ENCODE measurements around the gene CTAG1A. TPM values are rescaled to one million over a fixed set of nuclear protein-coding genes. Genes with fewer than 3 reads are reported as not detected.

Gene CTAG1A
- polyA plus RNA-seq, 2 of the 4 experiments (the other 2 are of a cell fraction) = not detected

GRCh38 chrX:154546354-154547244, 38.3 kb upstream of the CTAG1A start, which contains the start of gene G6PD:
Gene G6PD, minus strand, starts transcription at chrX:154546846. Its CDS starts 691 bp downstream, at chrX:154546155.
- ChIA-PET CTCF (interaction anchor here (1.2 to 7.5 kb wide), 2 partner anchors 14 to 202 kb away, joined by 3 to 55 read pairs; no protein-coding TSS in a partner anchor), POLR2A (interaction anchor here (0.6 kb wide), 2 partner anchors 20 to 102 kb away, joined by 4 read pairs; no protein-coding TSS in a partner anchor)
- peak; percentile 65 to 86 for DNase-seq (ENCODE audit: low read depth in 1 of 2, low spot score in 1 of 2)
- no peaks in the 10 kb centered on the region for H3K9me3 ChIP-seq
- peak within 1 kb of the TSS; percentile 98 to 100 for H3K27ac ChIP-seq
- TF ChIP-seq FOSL2 (IDR thresholded peaks at IDR 0.05) = no peak
- TF ChIP-seq FOSL2 (CRISPR knock-in tag; IDR thresholded peaks at IDR 0.05) = no peak
- TF ChIP-seq MAX (IDR thresholded peaks at IDR 0.05) = peak; percentile 43; the same call in 1 of the 2 replicates
- 0 out of 2 replicates have a peak, but pooled peaks have one; percentile 42 for TF ChIP-seq RNF2 (IDR thresholded peaks at IDR 0.05; ENCODE audit: borderline replicate concordance, low read depth)
- peak; percentile 96 to 97 for TF ChIP-seq JUN (IDR thresholded peaks at IDR 0.05)
- TF ChIP-seq BCL3 (IDR thresholded peaks at IDR 0.05) = peak; percentile 97
- TF ChIP-seq EHF (CRISPR knock-in tag; IDR thresholded peaks at IDR 0.05) = no peak
- TF ChIP-seq GATA3 (IDR thresholded peaks at IDR 0.05; ENCODE audit: borderline replicate concordance) = peak; percentile 52; the same call in 1 of the 2 replicates
- TF ChIP-seq POLR2A (IDR thresholded peaks at IDR 0.05; ENCODE audit: low read length) = peak; percentile 92
- TF ChIP-seq ATOH8 (CRISPR knock-in tag; IDR thresholded peaks at IDR 0.05; ENCODE audit: low read depth) = no peak
- TF ChIP-seq USF2 (IDR thresholded peaks at IDR 0.05) = no peak
- no peak for TF ChIP-seq POLR2AphosphoS2 (conservative IDR thresholded peaks at IDR 0.05; ENCODE audit: low read length)
- TF ChIP-seq HES2 (IDR thresholded peaks at IDR 0.05) = no peak
- no peak for TF ChIP-seq NFE2L2 (conservative IDR thresholded peaks at IDR 0.05; ENCODE audit: low read length)
- TF ChIP-seq RAD21 (conservative IDR thresholded peaks at IDR 0.05 in 1 of 2, IDR thresholded peaks at IDR 0.05 in 1 of 2) = no peak
- TF ChIP-seq HEYL (CRISPR knock-in tag; IDR thresholded peaks at IDR 0.05) = no peak
- TF ChIP-seq ZFP36 (IDR thresholded peaks at IDR 0.05; ENCODE audit: borderline replicate concordance, partially characterized antibody) = no peak
- peak; percentile 75 for TF ChIP-seq PBX3 (IDR thresholded peaks at IDR 0.05)
- H3K4me1 ChIP-seq = peaks cover 43% of the 10 kb centered on the region
- peak within 1 kb of the TSS; percentile 96 for H3K4me2 ChIP-seq
- ATAC-seq = peak; percentile 8 to 22
- peak within 1 kb of the TSS; percentile 95 for H3K4me3 ChIP-seq
- WGBS (ENCODE audit: missing lambda C conversion rate) = 4% methylated on average over 13 of the region's 92 CpGs
- FAIRE-seq = no peak

- no peaks in the 10 kb centered on the region for H3K9me3 ChIP-seq
- ChIA-PET CTCF (interaction anchor here (0.7 to 1.2 kb wide), 4 partner anchors 12 to 201 kb away, joined by 3 read pairs; no protein-coding TSS in a partner anchor), POLR2A (interaction anchor here (0.6 kb wide), 1 partner anchor 21 kb away, joined by 4 read pairs; no protein-coding TSS in a partner anchor)
- DNase-seq (ENCODE audit: low read depth in 1 of 2, low spot score in 1 of 2) (peak; percentile 82 to 95), ATAC-seq (peak; percentile 60 to 77), FAIRE-seq (no peak)
- peaks cover 39% of the 10 kb centered on the region for H3K4me1 ChIP-seq
- peak within 1 kb of the TSS; percentile 96 for H3K4me2 ChIP-seq
- H3K27ac ChIP-seq = peak within 1 kb of the TSS; percentile 98 to 100
- whole genome bisulfite sequencing (ENCODE audit: missing lambda C conversion rate) = under 1% methylated on average over 29 of the region's 69 CpGs
- H3K4me3 ChIP-seq = peak within 1 kb of the TSS; percentile 95
- TF ChIP-seq POLR2A (IDR thresholded peaks at IDR 0.05; ENCODE audit: low read length) = peak; percentile 16; the same call in 1 of the 2 replicates
- TF ChIP-seq KDM5A (IDR thresholded peaks at IDR 0.05) = peak; percentile 57
- 0 out of 2 replicates have a peak, but pooled peaks have one; percentile 35 for TF ChIP-seq MYC (IDR thresholded peaks at IDR 0.05; ENCODE audit: borderline replicate concordance, low read length)
- peak; percentile 64 for TF ChIP-seq REST (IDR thresholded peaks at IDR 0.05)
- TF ChIP-seq CHD4 (IDR thresholded peaks at IDR 0.05; ENCODE audit: borderline replicate concordance) = no peak
- peak; percentile 57 for TF ChIP-seq CHD2 (IDR thresholded peaks at IDR 0.05; ENCODE audit: low read length, partially characterized antibody)
Measured at GRCh38 chrX:154547245-154548027, 37.5 kb upstream of the CTAG1A start, which contains the start of gene IKBKG. Gene IKBKG, plus strand, starts transcription at chrX:154547620. Its CDS starts 4,383 bp downstream, at chrX:154552003.
